Natural killer cell treated with Interleukin-12 subunit alpha and Interleukin-12 subunit beta and Interleukin-15 and Interleukin-18, amount 100 ng/mL, for 72 hours (primary cell): ENCODE data around the gene EHD2. TPM values are rescaled to one million over a fixed set of nuclear protein-coding genes. Genes with fewer than 3 reads are reported as not detected.
"Not testable (repeated sequence)": the region's sequence is repeated elsewhere in the genome, so short reads cannot be mapped to it uniquely, and the experiment has no call there.

Experiments
- ATAC-seq, 2 donors: fragments of 150-1000 bp; cut with Tn5 transposase in 1 of 2; sonication (Bioruptor Pico), chemical (Tn5 transposase) in 1 of 2; 2 replicates each; pipeline ENCODE4 v1.10.0; 2021
- DNase-seq: peaks from one replicate; pipeline ENCODE4 v3.0.0; 2022; ENCODE audit warnings: low spot score
- H3K27ac Mint-ChIP-seq, 2 donors: 1 replicate in 1 of 2; 2 replicates in 1 of 2; pipeline ENCODE4 v1.8.0; 2022; ENCODE audit warnings: mixed read lengths in 2 of 2, mild to moderate bottlenecking in 1 of 2, moderate library complexity in 1 of 2
- H3K27me3 Mint-ChIP-seq, 2 donors: 1 replicate in 1 of 2; 2 replicates in 1 of 2; pipeline ENCODE4 v1.8.0; 2022; ENCODE audit warnings: mixed read lengths in 2 of 2
- H3K36me3 Mint-ChIP-seq: one replicate; pipeline ENCODE4 v1.8.0; 2022; ENCODE audit warnings: mixed read lengths
- H3K4me1 Mint-ChIP-seq, 2 donors: 1 replicate in 1 of 2; 2 replicates in 1 of 2; pipeline ENCODE4 v1.8.0; 2022; ENCODE audit warnings: low read depth in 2 of 2, mixed read lengths in 2 of 2, mild to moderate bottlenecking in 1 of 2
- H3K4me3 Mint-ChIP-seq: one replicate; pipeline ENCODE4 v1.8.0; 2022; ENCODE audit warnings: mixed read lengths
- H3K9me3 Mint-ChIP-seq: 2 replicates; pipeline ENCODE4 v1.8.0; 2022; ENCODE audit warnings: mixed read lengths
- total RNA-seq, 2 donors: library from RNA; stranded (reverse); gene quantifications; one replicate each; pipeline ENCODE4 v1.2.3, GENCODE V29; 2022

The EHD2 gene
- total RNA-seq, 2 donors from 2014 or later = not detected

DNA sequence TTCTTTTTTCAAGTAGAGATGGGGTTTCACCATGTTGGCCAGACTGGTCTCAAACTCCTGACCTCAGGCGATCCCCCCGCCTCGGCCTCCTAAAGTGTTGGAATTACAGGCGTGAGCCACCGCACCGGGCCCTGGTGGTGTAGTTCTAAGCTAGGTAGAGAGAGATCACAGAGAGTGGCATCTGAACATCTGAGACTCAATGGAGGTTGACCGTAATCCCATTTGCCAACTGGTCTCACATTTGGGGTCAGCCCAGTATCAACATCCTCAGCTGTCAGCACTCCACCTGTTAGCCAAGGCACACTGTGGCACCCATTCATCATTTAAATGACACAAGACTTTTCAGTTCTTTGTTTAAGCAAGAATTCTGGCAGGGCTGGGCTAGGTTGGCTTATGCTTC lies 73.3 kb downstream of the EHD2 start:
- H3K9me3 Mint-ChIP-seq = no peaks in the 10 kb centered on the region
- H3K36me3 Mint-ChIP-seq = peaks cover 3% of the 10 kb centered on the region
- ATAC-seq (no peak), DNase-seq (no peak)
- H3K4me1 Mint-ChIP-seq = peaks cover 3 to 11% of the 10 kb centered on the region in 2 donors
- no peak overlapping the region for H3K27ac Mint-ChIP-seq
- no peak overlapping the region for H3K4me3 Mint-ChIP-seq
- H3K27me3 Mint-ChIP-seq = no peaks in the 10 kb centered on the region

DNA sequence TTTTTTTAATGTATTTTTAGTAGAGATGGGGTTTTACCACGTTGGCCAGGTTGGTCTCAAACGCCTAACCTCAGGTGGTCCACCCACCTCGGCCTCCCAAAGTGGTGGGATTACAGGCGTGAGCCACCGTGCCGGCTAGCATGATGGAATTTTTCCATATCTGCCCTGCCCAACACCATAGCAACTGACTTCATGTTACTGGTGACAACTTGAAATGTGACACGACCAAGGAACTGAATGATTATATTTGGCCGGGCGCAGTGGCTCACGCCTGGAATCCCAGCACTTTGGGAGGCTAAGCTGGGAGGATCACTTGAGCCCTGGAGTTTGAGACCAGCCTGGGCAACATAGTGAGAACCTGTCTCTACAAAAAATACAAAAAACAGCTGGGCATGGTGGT lies 74.1 kb downstream of the EHD2 start:
- not testable (repeated sequence) for ATAC-seq, H3K36me3 Mint-ChIP-seq, H3K9me3 Mint-ChIP-seq, H3K4me3 Mint-ChIP-seq, DNase-seq, H3K27me3 Mint-ChIP-seq, H3K4me1 Mint-ChIP-seq, H3K27ac Mint-ChIP-seq

DNA sequence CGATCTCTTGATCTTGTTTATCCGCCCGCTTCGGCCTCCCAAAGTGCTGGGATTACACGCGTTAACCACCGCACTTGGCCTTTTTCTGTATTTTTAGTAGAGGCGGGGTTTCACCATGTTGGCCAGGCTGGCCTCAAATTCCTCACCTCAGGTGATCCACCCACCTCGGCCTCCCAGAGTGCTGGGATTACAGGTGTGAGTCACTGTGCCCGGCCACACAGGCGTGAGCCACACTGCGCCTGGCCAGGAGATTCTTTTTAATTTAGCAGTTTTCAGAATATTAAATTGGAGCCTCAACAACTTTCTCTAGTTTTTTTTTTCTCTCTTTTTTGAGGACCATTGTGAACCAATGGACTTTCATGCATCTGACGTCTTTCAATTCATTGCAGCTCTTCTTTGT lies 76.6 kb downstream of the EHD2 start:
- H3K27me3 Mint-ChIP-seq, H3K4me1 Mint-ChIP-seq, H3K9me3 Mint-ChIP-seq, H3K36me3 Mint-ChIP-seq, H3K4me3 Mint-ChIP-seq, ATAC-seq, H3K27ac Mint-ChIP-seq, DNase-seq: not testable (repeated sequence)

DNA sequence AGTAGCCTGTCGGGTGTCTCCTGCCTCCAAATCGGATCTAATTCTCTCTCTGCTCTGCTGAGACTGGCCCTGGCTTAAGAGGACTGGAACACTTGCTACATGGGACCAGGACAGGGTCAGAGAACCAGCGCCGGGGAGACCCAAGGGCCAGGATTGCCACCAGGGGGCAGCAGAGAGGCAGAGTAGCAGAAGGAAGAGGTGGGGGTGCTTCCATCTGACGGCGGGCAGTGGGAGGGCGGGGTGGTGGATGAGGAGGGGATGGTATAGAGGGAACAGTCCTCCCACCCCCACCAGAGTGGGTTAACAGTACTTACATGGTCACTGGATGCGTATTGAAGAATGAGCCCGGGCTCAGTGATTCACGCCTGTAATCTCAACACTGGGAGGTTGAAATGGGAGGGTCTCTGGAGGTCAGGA lies 77.2 kb downstream of the EHD2 start:
- ATAC-seq (peak; percentile 73 to 77), DNase-seq (peak; percentile 84)
- H3K9me3 Mint-ChIP-seq = no peaks in the 10 kb centered on the region
- no peaks in the 10 kb centered on the region for H3K27me3 Mint-ChIP-seq
- H3K4me1 Mint-ChIP-seq = peaks cover 0 to 6% of the 10 kb centered on the region in 2 donors
- no peak overlapping the region for H3K27ac Mint-ChIP-seq
- H3K36me3 Mint-ChIP-seq = no peaks in the 10 kb centered on the region
- H3K4me3 Mint-ChIP-seq = no peak overlapping the region

DNA sequence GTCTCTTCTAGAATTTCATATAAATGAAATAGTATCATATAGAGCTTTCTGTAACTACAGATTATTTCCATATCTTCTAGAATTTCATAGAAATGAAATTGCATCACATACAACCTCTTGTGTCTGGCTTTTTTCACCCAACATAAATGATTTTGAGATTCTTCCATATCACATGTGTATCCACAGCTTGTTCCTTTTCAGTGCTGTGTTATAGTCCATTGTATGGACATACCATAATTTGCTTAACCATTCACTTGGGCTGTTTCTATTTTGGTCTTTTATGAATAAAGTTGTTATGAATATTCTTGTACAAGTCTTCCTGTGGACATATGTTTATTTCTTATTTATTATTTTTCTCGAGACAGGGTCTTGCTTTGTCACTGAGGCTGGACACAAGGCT lies 79.4 kb downstream of the EHD2 start:
- H3K9me3 Mint-ChIP-seq = no peaks in the 10 kb centered on the region
- DNase-seq (no peak), ATAC-seq (no peak)
- peaks cover 0 to 6% of the 10 kb centered on the region in 2 donors for H3K4me1 Mint-ChIP-seq
- no peak overlapping the region for H3K4me3 Mint-ChIP-seq
- H3K36me3 Mint-ChIP-seq = no peaks in the 10 kb centered on the region
- H3K27ac Mint-ChIP-seq = no peak overlapping the region
- H3K27me3 Mint-ChIP-seq = no peaks in the 10 kb centered on the region

Other genes starting within 250 kb of the EHD2 start
- gene SLC8A2, start 241.5 kb upstream of the EHD2 start, total RNA-seq = not detected
- gene KPTN, start 229.2 kb upstream of the EHD2 start, total RNA-seq = 10 to 100 TPM in 1 of 2 donors, 1 to 10 TPM in 1; 4.9 to 11.4 TPM
- 10 to 100 TPM; 69.9 to 78.8 TPM for gene NAPA, start 198.4 kb upstream of the EHD2 start, total RNA-seq
- gene ZNF541, start 140.3 kb upstream of the EHD2 start, total RNA-seq = under 1 TPM in 1 of 2 donors, not detected in 1; 0.10 TPM
- 10 to 100 TPM; 14.4 to 17.5 TPM for gene BICRA, start 104.3 kb upstream of the EHD2 start, total RNA-seq
- gene NOP53, start 32.1 kb downstream of the EHD2 start, total RNA-seq = 100 to 1,000 TPM; 180 to 213 TPM
- 100 to 1,000 TPM in 1 of 2 donors, 10 to 100 TPM in 1; 68.9 to 118 TPM for gene SELENOW, start 65.3 kb downstream of the EHD2 start, total RNA-seq
- not detected for gene TPRX1, start 91.1 kb downstream of the EHD2 start, total RNA-seq
- not detected for gene CRX, start 108.5 kb downstream of the EHD2 start, total RNA-seq
- not detected for gene TPRX2, start 145.8 kb downstream of the EHD2 start, total RNA-seq
- gene SULT2A1, start 172.9 kb downstream of the EHD2 start, total RNA-seq = not detected